GM19240 (cell line): ENCODE results near the gene RSPH1.
"Not testable (repeated sequence)": the region's sequence is repeated elsewhere in the genome, so short reads cannot be mapped to it uniquely, and the experiment has no call there.

Experiments
- DNase-seq: peaks from one replicate; pipeline ENCODE4 v3.0.0; 2011; ENCODE audit warnings: low spot score; ENCODE audit not compliant: insufficient read length

Gene RSPH1

DNA sequence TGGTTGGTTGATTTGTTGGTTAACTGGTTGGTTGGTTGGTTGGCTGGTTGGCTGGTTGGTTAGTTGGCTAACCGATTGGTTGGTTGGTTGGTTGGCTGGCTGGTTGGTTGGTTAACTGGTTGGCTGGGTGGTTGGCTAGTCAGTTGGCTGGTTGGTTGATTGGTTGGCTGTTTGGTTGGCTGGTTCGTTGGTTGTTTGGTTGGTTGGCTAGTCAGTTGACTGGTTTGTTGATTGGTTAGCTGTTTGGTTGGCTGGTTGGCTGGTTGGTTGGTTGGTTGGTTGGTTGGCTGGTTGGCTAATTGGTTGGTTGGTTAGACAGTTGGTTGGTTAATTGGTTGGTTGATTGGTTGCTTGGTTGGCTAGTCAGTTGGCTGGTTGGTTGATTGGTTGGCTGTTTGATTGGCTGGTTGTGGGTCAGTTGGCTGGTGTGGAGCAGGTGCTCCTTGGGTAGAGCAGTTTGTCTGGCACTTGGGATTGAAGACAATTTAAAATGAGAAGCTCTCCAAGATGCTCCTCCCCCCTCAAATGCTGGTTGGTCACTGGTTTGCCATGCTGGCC lies 6.9 kb downstream of the RSPH1 start:
- DNase-seq, result no peak

GRCh38 chr21:42486531-42486930 lies 9.5 kb downstream of the RSPH1 start:
- no peak for DNase-seq

- no peak for DNase-seq
These were observed 10.0 kb downstream of the RSPH1 start for GRCh38 chr21:42486072-42486471.

DNA sequence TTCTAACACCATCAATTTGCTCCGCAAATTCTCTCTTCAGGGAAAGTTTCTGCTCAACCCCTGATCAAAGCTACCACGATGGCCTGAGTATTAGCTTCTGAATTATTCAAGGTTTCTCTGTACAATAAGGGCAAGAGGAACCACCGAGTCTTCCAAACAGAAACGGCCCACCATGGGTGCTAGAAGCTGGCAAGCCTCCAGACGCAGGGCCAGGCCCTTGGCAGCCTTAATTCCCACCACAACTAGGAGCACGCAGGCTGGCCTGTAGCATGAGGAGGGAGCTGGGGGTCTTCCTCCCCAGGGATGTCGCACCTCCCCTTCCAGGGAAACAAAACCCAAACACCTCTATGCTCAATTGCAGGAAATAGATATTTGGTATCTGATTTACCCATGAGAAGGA lies 11.1 kb downstream of the RSPH1 start:
- DNase-seq, result no peak

DNA sequence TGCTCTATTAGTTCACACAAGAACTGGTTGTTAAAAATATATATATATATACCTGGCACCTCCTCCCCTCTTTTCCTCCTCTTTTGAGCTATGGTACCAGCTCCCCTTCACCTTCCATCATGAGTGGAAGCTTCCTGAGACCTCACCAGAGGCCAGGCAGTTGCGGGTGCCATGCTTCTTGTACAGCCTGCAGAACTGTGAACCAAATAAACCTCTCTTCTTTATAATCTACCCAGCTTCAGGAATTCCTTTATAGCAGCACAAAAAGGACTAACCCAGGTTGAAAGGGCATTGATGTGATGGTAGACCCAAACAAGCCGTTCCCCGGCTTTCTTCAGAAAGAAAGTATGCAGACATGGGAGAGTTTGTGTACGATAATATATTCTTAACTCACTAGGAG lies 14.9 kb downstream of the RSPH1 start:
- no peak for DNase-seq

DNA sequence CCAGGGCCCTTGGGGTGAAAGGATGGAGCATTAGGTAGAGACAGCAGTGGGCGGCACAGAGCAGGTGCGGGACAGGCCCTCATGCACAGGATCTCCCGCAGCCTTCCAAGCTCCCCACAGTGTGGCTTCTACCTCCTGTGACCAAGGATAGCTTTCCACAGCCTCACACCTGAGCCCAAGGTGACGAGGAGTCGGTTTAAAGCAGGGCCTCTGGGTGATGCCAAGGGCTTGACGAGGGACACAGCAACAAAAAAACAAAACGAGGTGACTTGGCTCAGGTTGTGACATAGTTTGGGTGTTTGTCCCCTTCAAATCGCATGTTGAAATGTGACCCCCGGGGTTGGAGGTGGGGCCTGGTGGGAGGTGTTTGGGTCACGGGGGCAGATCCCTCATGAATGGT lies 15.3 kb downstream of the RSPH1 start:
- DNase-seq, result no peak

- DNase-seq, result no peak
These were observed 16.4 kb downstream of the RSPH1 start for GRCh38 chr21:42479582-42479981.

GRCh38 chr21:42478504-42478903 lies 17.5 kb downstream of the RSPH1 start:
- DNase-seq, result no peak

- no peak for DNase-seq
These were observed 19.4 kb downstream of the RSPH1 start for GRCh38 chr21:42476388-42477331.

DNA sequence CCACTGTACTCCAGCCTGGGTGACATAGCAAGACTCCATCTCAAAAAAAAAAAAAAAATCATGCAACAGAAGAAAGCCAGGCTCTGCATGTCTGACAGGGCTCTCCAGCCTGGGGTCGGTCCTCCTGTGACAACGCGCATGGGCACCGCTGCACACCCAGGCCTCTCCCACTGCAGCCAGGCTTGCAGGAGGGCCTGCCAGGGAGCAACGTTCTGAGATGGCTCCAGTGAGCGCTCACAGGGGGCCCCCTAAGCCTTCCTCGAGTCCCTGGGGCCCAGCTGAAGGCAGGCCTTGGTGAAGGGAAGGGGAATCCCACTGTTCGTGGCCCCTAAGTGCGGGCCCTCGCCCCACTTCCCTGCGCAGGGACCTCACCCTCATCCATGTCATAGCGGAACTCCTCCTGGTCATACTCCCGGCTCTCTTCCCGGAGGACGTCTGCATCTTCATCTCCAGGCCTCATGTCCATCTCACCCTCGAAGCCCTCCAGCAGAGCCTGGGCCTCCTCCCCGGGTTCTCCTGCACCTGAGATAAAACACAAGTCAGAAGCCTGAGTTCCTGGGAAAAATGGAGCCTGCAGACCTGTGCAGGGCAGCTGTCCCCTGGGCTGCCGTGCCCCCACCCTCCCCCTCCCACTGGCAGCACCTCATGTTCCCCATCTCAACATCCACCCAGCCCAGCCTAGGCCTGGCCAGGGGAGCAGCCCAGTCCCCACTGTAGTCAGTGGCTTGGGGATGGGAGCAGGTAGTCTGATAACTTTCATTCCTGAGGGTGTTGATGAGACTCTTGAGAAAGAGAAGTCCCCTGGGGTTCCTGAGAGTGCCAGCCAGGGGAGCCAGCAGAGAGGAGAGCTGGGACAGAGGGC lies 20.3 kb downstream of the RSPH1 start:
- DNase-seq, result no peak

DNA sequence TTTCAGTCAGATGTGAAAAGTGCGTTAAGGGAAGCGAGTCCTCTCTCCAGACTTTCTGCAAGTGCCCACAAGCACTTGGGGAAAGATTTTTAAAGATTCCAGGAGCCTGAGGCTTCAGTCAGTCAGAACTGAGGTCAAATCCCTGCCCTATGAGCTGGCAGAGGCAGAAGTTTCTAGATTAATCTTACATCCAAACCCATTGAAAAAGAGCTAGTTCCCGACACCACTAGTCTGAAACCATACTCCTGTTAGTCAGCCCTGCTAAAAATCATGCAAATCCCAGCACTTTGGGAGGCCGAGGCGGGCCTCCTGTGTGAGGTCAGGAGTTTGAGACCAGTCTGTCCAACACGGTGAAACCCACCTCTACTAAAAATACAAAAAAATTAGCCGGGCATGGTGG lies 21.0 kb downstream of the RSPH1 start:
- DNase-seq, result no peak

DNA sequence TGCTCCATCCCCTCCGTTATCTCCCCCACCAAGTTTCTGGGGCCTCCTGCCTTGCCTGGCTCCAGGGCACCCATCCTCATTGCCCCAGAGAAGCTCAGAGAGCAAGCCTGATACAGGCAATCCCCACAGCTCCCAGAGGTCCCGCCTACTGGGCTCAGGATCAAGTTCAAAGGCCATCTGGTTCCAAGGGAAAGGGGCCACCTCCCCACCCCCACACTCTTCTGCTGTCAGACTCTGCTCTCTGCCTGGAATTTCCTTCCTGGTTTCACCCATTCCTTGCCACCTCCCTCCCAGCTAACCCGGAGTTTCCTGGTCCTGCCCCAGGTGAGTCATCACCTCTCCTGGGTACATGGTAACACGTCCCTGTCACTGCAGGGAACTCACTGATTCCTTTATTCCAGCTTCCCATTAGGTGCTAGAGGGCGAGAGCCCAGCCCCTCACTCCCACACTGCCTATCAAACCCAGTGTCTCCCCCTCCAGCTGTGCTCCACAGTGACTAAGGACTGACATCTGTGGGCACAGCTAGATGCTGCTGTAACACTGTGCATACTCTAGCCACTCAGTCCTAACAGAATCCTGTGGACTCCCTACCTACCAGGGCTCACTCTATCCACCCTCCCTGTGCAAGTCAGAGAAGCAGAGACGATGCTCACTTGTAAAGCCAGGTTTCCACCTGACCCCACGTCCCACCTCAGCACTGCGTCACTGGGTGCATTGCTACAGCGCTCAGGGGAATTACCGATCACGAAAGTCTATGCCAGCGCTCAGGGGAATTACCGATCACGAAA lies 21.8 kb downstream of the RSPH1 start:
- no peak for DNase-seq

- no peak for DNase-seq
These were observed 22.5 kb downstream of the RSPH1 start for GRCh38 chr21:42473498-42474042.

DNA sequence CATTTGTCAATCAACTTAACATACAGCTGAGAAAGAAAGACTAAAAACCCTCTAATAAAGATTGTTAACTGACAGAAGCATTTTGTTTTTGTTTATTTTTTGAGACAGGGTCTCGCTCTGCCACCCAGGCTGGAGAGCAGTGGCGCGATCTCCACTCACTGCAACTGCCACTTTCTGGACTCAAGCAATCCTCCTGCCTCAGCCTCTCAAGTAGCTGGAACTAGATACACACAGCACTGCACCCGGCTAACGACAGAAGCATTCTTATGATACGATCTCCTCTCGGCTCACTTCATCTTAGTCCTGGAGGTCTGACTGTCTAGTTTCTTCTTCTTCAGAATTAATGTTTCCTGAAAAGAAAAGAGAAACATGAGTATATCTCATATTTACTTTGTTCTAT lies 23.5 kb downstream of the RSPH1 start:
- DNase-seq, result no peak

DNA sequence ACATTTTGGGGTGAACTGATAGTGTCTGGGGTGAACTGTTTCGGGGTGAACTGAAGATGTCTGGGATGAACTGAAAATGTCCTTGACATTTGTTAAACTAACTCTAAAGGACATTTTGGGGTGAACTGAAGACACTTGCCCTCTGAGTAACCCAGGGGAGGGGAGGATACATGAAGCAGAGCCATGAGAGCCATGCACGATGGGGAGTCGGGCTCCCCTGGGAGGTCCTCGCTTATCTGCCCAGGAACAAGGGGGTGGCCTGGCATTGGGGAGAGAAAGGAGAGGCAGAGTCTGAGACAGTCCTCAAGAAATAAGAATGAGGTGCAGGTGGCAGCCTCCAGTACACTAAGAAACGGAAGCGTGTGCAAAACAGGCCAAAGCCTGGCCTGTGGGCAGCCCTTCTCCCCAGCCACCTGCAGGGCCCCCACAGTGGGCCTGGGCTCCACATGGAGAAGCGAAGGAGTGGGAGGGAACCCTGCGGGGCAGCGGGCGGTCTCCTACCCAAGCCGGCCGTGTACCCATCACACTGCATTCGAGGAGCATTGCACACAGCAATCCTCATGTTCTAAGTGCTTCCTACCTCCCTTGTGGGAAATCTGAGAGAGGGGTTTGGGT lies 24.2 kb downstream of the RSPH1 start:
- no peak for DNase-seq

DNA sequence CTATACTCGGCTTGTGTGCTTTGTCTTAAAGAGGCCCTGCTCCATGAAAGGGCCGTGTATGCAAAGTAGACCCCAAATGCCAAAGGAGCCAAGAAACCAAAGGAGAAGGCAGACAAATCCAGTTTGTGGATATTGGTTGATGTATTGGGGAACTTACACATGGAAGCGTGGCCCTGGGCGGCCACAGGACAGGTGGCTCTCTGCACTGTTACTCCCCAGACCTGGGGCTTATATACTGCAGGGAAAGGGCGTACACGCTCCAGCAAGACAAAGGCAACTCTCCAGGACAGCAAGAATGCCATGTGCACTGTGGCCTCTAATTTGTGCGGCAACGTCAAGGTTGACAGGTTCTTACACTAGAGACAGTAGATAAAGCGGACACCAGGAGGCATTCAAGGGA lies 24.8 kb downstream of the RSPH1 start:
- no peak for DNase-seq

DNA sequence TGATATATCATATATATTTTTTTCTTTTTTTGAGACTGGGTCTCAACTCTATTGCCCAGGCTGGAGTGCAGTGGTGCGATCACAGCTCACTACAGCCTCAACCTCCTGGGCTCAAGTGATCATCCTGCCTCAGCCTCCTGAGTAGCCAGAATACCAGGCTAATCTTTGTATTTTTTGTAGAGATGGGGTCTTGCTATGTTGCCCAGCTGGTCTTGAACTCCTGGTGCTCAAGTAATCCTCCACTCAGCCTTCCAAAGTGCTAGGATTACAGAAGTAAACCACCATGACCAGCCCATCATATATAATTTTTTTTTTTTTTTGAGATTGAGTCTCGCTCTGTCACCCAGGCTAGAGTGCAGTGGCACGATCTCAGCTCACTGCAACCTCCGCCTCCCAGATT lies 26.3 kb downstream of the RSPH1 start:
- DNase-seq, result not testable (repeated sequence)

DNA sequence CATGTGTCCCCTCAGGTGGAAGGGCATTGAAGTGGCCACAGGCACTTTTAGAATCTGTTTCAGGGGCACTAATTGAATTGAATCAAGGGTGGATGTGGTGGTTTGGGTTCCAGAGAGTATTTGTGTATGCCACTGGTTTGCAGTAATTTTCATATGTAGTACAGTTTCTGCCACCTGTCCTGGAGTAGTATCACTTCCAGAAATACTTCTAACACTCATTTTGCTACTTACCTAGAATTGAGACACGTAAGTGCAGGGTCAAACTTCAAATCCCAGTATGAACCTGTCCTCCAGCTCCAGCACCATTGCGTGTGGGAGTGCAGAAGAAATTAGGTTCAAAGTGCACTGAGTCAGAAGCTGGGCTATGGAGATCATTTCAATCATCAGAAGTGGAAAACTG lies 26.8 kb downstream of the RSPH1 start:
- DNase-seq, result no peak

GRCh38 chr21:42468491-42469131 lies 27.4 kb downstream of the RSPH1 start:
- no peak for DNase-seq
